HEK293 (cell line): ENCODE data around the gene SLC25A20.
"Not testable (repeated sequence)": the region's sequence is repeated elsewhere in the genome, so short reads cannot be mapped to it uniquely, and the experiment has no call there.

Source experiments
- CTCF ChIP-seq: fragments of 450-650 bp; formaldehyde crosslinking; IDR thresholded peaks from 2 replicates; pipeline ENCODE4 v1.5.1; 2016; ENCODE audit warnings: missing biosample characterization, missing genetic modification characterization
- PATZ1 ChIP-seq: fragments of 450-650 bp; formaldehyde crosslinking; IDR thresholded peaks from 2 replicates; pipeline ENCODE4 v1.5.1; 2016; ENCODE audit warnings: missing biosample characterization, missing genetic modification characterization
- YY1 ChIP-seq: fragments of 450-650 bp; formaldehyde crosslinking; IDR thresholded peaks from 2 replicates; pipeline ENCODE4 v1.5.1; 2018; ENCODE audit warnings: missing biosample characterization, missing genetic modification characterization
- ZNF175 ChIP-seq: fragments of 450-650 bp; formaldehyde crosslinking; IDR thresholded peaks from 2 replicates; pipeline ENCODE4 v1.5.1; 2016; ENCODE audit warnings: missing biosample characterization, missing genetic modification characterization
- ZNF280C ChIP-seq: fragments of 450-650 bp; formaldehyde crosslinking; IDR thresholded peaks from 2 replicates; pipeline ENCODE4 v1.5.1; 2016; ENCODE audit warnings: missing biosample characterization, missing genetic modification characterization
- ZNF394 ChIP-seq: fragments of 450-650 bp; formaldehyde crosslinking; IDR thresholded peaks from 2 replicates; pipeline ENCODE4 v1.5.1; 2016; ENCODE audit warnings: missing biosample characterization, missing genetic modification characterization, mild to moderate bottlenecking, moderate library complexity, borderline replicate concordance

GRCh38 chr3:48829525-48829924, 69.2 kb downstream of the SLC25A20 start:
- TF ChIP-seq CTCF (tag by site-specific recombination); YY1 (tag by site-specific recombination); ZNF175 (tag by site-specific recombination); ZNF280C (tag by site-specific recombination); PATZ1; ZNF394 (tag by site-specific recombination): not testable (repeated sequence)
